WTC11 (cell line): ENCODE measurements around the gene SRPK1. TPM values are rescaled to one million over a fixed set of nuclear protein-coding genes. Genes with fewer than 3 reads are reported as not detected.

Experiments
- ATAC-seq: fragments of 200-7000 bp; cut with Tn5 transposase; 2 replicates; pipeline ENCODE4 v1.10.0; 2021; ENCODE audit warnings: mild to moderate bottlenecking, moderate library complexity
- CTCF ChIA-PET: fragments of 300-600 bp; sonication (Branson Sonifier 250); formaldehyde crosslinking; loops from one replicate; lab custom pipeline; 2021; ENCODE audit warnings: antibody characterized with exemption; lab: Charles Lee
- POLR2A ChIA-PET: fragments of 350-600 bp; sonication (Branson Sonifier 250); formaldehyde crosslinking; loops from one replicate; lab custom pipeline; 2021; ENCODE audit warnings: antibody characterized with exemption; lab: Charles Lee
- DNase-seq: peaks from one replicate; pipeline ENCODE4 v3.0.0; 2021; ENCODE audit warnings: low spot score
- H3K27ac Mint-ChIP-seq: 2 replicates; pipeline ENCODE4 v1.8.0; 2021; ENCODE audit warnings: mixed read lengths
- H3K27me3 Mint-ChIP-seq: 2 replicates; pipeline ENCODE4 v1.8.0; 2021; ENCODE audit warnings: low read depth, mild to moderate bottlenecking, moderate library complexity, mixed read lengths
- H3K36me3 Mint-ChIP-seq: 2 replicates; pipeline ENCODE4 v1.8.0; 2021; ENCODE audit warnings: mixed read lengths
- H3K4me1 Mint-ChIP-seq: 2 replicates; pipeline ENCODE4 v1.8.0; 2022; ENCODE audit warnings: mixed read lengths
- H3K4me3 Mint-ChIP-seq: 2 replicates; pipeline ENCODE4 v1.8.0; 2021; ENCODE audit warnings: mild to moderate bottlenecking, moderate library complexity, mixed read lengths
- H3K9me3 Mint-ChIP-seq: 2 replicates; pipeline ENCODE4 v1.8.0; 2021; ENCODE audit warnings: mixed read lengths
- ARID4B ChIP-seq: sonication (generic); formaldehyde crosslinking; IDR thresholded peaks from 2 replicates; pipeline ENCODE4 v1.8.0; 2023; ENCODE audit warnings: missing genetic modification reagents, mild to moderate bottlenecking, borderline replicate concordance
- ESRRA ChIP-seq: sonication (generic); formaldehyde crosslinking; IDR thresholded peaks from 2 replicates; pipeline ENCODE4 v1.8.1; 2022; ENCODE audit warnings: mild to moderate bottlenecking, missing genetic modification reagents, borderline replicate concordance
- FOXJ3 ChIP-seq: sonication (generic); formaldehyde crosslinking; IDR thresholded peaks from 2 replicates; pipeline ENCODE4 v1.9.0; 2021; ENCODE audit warnings: missing genetic modification reagents, mild to moderate bottlenecking, borderline replicate concordance
- HMGXB4 ChIP-seq: sonication (generic); formaldehyde crosslinking; IDR thresholded peaks from 2 replicates; pipeline ENCODE4 v1.8.1; 2023; ENCODE audit warnings: mild to moderate bottlenecking, moderate library complexity, missing genetic modification reagents
- NFE2L1 ChIP-seq: sonication (generic); formaldehyde crosslinking; IDR thresholded peaks from 2 replicates; pipeline ENCODE4 v1.8.1; 2023; ENCODE audit warnings: missing genetic modification reagents
- NR1H2 ChIP-seq: sonication (generic); formaldehyde crosslinking; IDR thresholded peaks from 2 replicates; pipeline ENCODE4 v1.9.0; 2021; ENCODE audit warnings: mild to moderate bottlenecking, moderate library complexity, missing genetic modification reagents
- STAT6 ChIP-seq: sonication (generic); formaldehyde crosslinking; conservative IDR thresholded peaks from 2 replicates; pipeline ENCODE4 v1.8.1; 2023; ENCODE audit warnings: mild to moderate bottlenecking, low read depth, missing genetic modification reagents, moderate library complexity
- total RNA-seq: library from RNA; stranded (reverse); gene quantifications from 3 replicates; pipeline ENCODE4 v1.2.3, GENCODE V29; 2021
- TF ChIP-seq, protein P1 (sequence below): sonication (generic); formaldehyde crosslinking; IDR thresholded peaks from 2 replicates; pipeline ENCODE4 v1.8.0; 2023; ENCODE audit warnings: mild to moderate bottlenecking, missing genetic modification reagents
- TF ChIP-seq, protein P2 (sequence below): sonication (generic); formaldehyde crosslinking; conservative IDR thresholded peaks from 2 replicates; pipeline ENCODE4 v1.8.1; 2022; ENCODE audit warnings: mild to moderate bottlenecking, missing genetic modification reagents
- TF ChIP-seq, protein P3 (sequence below): sonication (generic); formaldehyde crosslinking; IDR thresholded peaks from 2 replicates; pipeline ENCODE4 v1.8.0; 2023; ENCODE audit warnings: missing genetic modification reagents

The SRPK1 gene
- total RNA-seq, 1 experiment from 2014 or later, result 100.0 TPM

DNA sequence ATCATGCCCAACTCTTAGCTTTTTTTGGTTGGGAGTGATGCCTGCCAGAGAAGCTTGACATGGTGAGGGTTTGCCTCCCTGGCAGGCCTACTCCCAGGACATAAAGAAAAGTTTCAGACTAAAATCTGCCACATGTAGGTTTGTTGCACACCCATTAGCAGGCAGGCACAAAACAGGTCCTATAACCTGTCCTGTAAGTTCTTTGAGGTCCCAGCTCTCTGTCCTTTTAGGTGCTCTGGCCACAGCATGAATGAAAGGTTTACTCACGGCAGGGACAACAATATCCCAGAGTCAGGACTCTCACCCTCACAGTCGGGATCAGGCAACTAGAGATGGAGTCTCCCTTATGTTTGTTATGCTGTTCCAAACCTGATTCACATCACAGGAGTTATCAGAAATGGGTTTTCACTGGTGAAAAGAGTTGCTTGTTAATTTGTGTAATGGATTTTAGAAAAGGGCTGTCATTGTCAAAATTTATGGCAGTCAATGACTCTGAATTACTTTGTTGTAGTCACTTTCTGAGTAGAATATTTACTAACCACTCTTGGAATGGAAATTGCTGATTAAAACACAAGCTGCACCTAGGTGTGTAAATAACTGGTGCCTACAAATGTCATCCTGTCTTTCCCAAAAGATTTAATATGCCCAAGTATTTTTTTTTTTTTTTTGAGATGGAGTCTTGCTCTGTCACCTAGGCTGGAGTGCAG lies 5.8 kb upstream of the SRPK1 start:
- CTCF ChIA-PET, result interaction anchor here (1.2 kb wide), 1 partner anchor 12 kb away, joined by 5 read pairs; no protein-coding TSS in a partner anchor
- peaks cover 6% of the 10 kb centered on the region for H3K27me3 Mint-ChIP-seq
- H3K4me1 Mint-ChIP-seq, result peaks cover 13% of the 10 kb centered on the region

More for the DNA sequence above, 5.8 kb upstream of the SRPK1 start:
- TF ChIP-seq ARID4B (CRISPR knock-in tag) (no peak), STAT6 (CRISPR knock-in tag) (no peak), ESRRA (CRISPR knock-in tag) (no peak), FOXJ3 (CRISPR knock-in tag) (no peak), NFE2L1 (CRISPR knock-in tag) (no peak), NR1H2 (CRISPR knock-in tag) (no peak), HMGXB4 (no peak)
- TF ChIP-seq, protein P1, sequence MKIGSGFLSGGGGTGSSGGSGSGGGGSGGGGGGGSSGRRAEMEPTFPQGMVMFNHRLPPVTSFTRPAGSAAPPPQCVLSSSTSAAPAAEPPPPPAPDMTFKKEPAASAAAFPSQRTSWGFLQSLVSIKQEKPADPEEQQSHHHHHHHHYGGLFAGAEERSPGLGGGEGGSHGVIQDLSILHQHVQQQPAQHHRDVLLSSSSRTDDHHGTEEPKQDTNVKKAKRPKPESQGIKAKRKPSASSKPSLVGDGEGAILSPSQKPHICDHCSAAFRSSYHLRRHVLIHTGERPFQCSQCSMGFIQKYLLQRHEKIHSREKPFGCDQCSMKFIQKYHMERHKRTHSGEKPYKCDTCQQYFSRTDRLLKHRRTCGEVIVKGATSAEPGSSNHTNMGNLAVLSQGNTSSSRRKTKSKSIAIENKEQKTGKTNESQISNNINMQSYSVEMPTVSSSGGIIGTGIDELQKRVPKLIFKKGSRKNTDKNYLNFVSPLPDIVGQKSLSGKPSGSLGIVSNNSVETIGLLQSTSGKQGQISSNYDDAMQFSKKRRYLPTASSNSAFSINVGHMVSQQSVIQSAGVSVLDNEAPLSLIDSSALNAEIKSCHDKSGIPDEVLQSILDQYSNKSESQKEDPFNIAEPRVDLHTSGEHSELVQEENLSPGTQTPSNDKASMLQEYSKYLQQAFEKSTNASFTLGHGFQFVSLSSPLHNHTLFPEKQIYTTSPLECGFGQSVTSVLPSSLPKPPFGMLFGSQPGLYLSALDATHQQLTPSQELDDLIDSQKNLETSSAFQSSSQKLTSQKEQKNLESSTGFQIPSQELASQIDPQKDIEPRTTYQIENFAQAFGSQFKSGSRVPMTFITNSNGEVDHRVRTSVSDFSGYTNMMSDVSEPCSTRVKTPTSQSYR (CRISPR knock-in tag), result no peak
- TF ChIP-seq, protein P2, sequence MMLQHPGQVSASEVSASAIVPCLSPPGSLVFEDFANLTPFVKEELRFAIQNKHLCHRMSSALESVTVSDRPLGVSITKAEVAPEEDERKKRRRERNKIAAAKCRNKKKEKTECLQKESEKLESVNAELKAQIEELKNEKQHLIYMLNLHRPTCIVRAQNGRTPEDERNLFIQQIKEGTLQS (CRISPR knock-in tag), result no peak
- TF ChIP-seq, protein P3, sequence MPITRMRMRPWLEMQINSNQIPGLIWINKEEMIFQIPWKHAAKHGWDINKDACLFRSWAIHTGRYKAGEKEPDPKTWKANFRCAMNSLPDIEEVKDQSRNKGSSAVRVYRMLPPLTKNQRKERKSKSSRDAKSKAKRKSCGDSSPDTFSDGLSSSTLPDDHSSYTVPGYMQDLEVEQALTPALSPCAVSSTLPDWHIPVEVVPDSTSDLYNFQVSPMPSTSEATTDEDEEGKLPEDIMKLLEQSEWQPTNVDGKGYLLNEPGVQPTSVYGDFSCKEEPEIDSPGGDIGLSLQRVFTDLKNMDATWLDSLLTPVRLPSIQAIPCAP (CRISPR knock-in tag), result no peak
- POLR2A ChIA-PET, result interaction anchor here (1.7 kb wide), 1 partner anchor 101 kb away, joined by 5 read pairs; the partner anchor contains the start of gene MAPK14
- no peaks in the 10 kb centered on the region for H3K9me3 Mint-ChIP-seq
- no peak overlapping the region for H3K27ac Mint-ChIP-seq
- ATAC-seq (no peak), DNase-seq (no peak)
- H3K4me3 Mint-ChIP-seq, result no peak overlapping the region
- no peaks in the 10 kb centered on the region for H3K36me3 Mint-ChIP-seq
